ENCODE data around the gene FHIT. TPM values are rescaled to one million over a fixed set of nuclear protein-coding genes. Genes with fewer than 3 reads are reported as not detected.

FHIT gene
- polyA plus RNA-seq, 1 of the 3 experiments (the other 2 are of a cell fraction), result 0.41 TPM

- Histone ChIP-seq H3K9me2 (no peaks in the 10 kb centered on the region), H3K9me3 (no peaks in the 10 kb centered on the region), H3K27ac (ENCODE audit: low read depth in 2 of 2, low read length in 1 of 2) (no peak overlapping the region), H3K4me1 (ENCODE audit: control insufficient read depth in 1 of 2, insufficient read depth in 2 of 2, low read depth in 1 of 2, low read length in 1 of 2) (no peaks in the 10 kb centered on the region), H3F3A (replicated peaks; ENCODE audit: insufficient read depth) (no peaks in the 10 kb centered on the region), H3K27me3 (ENCODE audit: insufficient read depth) (no peaks in the 10 kb centered on the region), H2AFZ (ENCODE audit: low read depth) (no peak overlapping the region), H3K4me2 (no peak overlapping the region), H3K4me3 (ENCODE audit: low read depth in 2 of 2, low read length in 1 of 2) (no peak overlapping the region), H4K20me1 (ENCODE audit: insufficient read depth) (no peaks in the 10 kb centered on the region), H3K79me2 (ENCODE audit: insufficient read depth) (no peaks in the 10 kb centered on the region), H3K36me3 (replicated peaks in 1 of 2; ENCODE audit: control insufficient read depth in 1 of 2, insufficient read depth in 2 of 2, low read length in 1 of 2) (no peaks in the 10 kb centered on the region), H3K9ac (no peak overlapping the region)
- DNase-seq, result no peak
- 77% methylated on average over 3 of the region's 3 CpGs for WGBS (ENCODE audit: low lambda C conversion rate)
- ChIA-PET POLR2A (no interaction called here), CTCF (no interaction called here)
- TF ChIP-seq TEAD4 (IDR thresholded peaks at IDR 0.05; ENCODE audit: borderline replicate concordance, insufficient read depth) (no peak), NRF1 (IDR thresholded peaks at IDR 0.05; ENCODE audit: low read depth, low read length) (no peak), IRF3 (IDR thresholded peaks at IDR 0.05; ENCODE audit: low read depth, low read length) (no peak), POLR2AphosphoS5 (IDR thresholded peaks at IDR 0.05; ENCODE audit: low read depth, low read length) (no peak), MEF2A (IDR thresholded peaks at IDR 0.05; ENCODE audit: borderline replicate concordance, low read depth) (no peak), TCF12 (IDR thresholded peaks at IDR 0.05) (no peak), USF2 (IDR thresholded peaks at IDR 0.05; ENCODE audit: borderline replicate concordance, low read depth, low read length) (no peak), RAD21 (IDR thresholded peaks at IDR 0.05; ENCODE audit: low read length) (no peak), NFIC (IDR thresholded peaks at IDR 0.05; ENCODE audit: borderline replicate concordance) (no peak), EZH2phosphoT487 (IDR thresholded peaks at IDR 0.05; ENCODE audit: borderline replicate concordance, low read depth) (no peak), GABPA (IDR thresholded peaks at IDR 0.05; ENCODE audit: low read depth) (no peak), JUND (IDR thresholded peaks at IDR 0.05) (no peak), CHD2 (IDR thresholded peaks at IDR 0.05; ENCODE audit: low read length, partially characterized antibody) (no peak), PBX3 (IDR thresholded peaks at IDR 0.05) (no peak), FOXJ3 (CRISPR knock-in tag; IDR thresholded peaks at IDR 0.05) (no peak)
- TF ChIP-seq, protein P1, sequence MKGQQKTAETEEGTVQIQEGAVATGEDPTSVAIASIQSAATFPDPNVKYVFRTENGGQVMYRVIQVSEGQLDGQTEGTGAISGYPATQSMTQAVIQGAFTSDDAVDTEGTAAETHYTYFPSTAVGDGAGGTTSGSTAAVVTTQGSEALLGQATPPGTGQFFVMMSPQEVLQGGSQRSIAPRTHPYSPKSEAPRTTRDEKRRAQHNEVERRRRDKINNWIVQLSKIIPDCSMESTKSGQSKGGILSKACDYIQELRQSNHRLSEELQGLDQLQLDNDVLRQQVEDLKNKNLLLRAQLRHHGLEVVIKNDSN (IDR thresholded peaks at IDR 0.05; ENCODE audit: borderline replicate concordance, low read depth), result no peak
- TF ChIP-seq, protein P2, sequence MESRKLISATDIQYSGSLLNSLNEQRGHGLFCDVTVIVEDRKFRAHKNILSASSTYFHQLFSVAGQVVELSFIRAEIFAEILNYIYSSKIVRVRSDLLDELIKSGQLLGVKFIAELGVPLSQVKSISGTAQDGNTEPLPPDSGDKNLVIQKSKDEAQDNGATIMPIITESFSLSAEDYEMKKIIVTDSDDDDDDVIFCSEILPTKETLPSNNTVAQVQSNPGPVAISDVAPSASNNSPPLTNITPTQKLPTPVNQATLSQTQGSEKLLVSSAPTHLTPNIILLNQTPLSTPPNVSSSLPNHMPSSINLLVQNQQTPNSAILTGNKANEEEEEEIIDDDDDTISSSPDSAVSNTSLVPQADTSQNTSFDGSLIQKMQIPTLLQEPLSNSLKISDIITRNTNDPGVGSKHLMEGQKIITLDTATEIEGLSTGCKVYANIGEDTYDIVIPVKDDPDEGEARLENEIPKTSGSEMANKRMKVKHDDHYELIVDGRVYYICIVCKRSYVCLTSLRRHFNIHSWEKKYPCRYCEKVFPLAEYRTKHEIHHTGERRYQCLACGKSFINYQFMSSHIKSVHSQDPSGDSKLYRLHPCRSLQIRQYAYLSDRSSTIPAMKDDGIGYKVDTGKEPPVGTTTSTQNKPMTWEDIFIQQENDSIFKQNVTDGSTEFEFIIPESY (IDR thresholded peaks at IDR 0.05; ENCODE audit: borderline replicate concordance, low read depth), result no peak
- TF ChIP-seq, protein P3, sequence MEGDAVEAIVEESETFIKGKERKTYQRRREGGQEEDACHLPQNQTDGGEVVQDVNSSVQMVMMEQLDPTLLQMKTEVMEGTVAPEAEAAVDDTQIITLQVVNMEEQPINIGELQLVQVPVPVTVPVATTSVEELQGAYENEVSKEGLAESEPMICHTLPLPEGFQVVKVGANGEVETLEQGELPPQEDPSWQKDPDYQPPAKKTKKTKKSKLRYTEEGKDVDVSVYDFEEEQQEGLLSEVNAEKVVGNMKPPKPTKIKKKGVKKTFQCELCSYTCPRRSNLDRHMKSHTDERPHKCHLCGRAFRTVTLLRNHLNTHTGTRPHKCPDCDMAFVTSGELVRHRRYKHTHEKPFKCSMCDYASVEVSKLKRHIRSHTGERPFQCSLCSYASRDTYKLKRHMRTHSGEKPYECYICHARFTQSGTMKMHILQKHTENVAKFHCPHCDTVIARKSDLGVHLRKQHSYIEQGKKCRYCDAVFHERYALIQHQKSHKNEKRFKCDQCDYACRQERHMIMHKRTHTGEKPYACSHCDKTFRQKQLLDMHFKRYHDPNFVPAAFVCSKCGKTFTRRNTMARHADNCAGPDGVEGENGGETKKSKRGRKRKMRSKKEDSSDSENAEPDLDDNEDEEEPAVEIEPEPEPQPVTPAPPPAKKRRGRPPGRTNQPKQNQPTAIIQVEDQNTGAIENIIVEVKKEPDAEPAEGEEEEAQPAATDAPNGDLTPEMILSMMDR (IDR thresholded peaks at IDR 0.05), result no peak
Measured at GRCh38 chr3:61065451-61066011, 185.7 kb downstream of the FHIT start.
